Measurements from ENCODE around the gene RAI1. TPM values are rescaled to one million over a fixed set of nuclear protein-coding genes. Genes with fewer than 3 reads are reported as not detected.
"Not testable (repeated sequence)": the region's sequence is repeated elsewhere in the genome, so short reads cannot be mapped to it uniquely, and the experiment has no call there.

The RAI1 gene
- total RNA-seq, 1 donor from 2014 or later = 29.2 TPM

GRCh38 chr17:17636272-17636885, 44.9 kb upstream of the RAI1 start:
- intact Hi-C loops (cut with DNase I) = no loop called here
- Histone ChIP-seq H3K4me1 (no peaks in the 10 kb centered on the region), H3K4me3 (no peak overlapping the region), H3K27ac (no peak overlapping the region), H3K36me3 (no peaks in the 10 kb centered on the region), H3K27me3 (no peaks in the 10 kb centered on the region), H3K9me3 (no peaks in the 10 kb centered on the region)
- TF ChIP-seq POLR2A (IDR thresholded peaks at IDR 0.05) (no peak), POLR2AphosphoS5 (IDR thresholded peaks at IDR 0.05; ENCODE audit: insufficient read depth in 1 of 2, low read depth in 1 of 2) (no peak), CTCF (IDR thresholded peaks at IDR 0.05) (no peak)
- DNase-seq (ENCODE audit: extremely low spot score in 2 of 2) = no peak

GRCh38 chr17:17638467-17638866, 42.8 kb upstream of the RAI1 start:
- Histone ChIP-seq H3K27me3 (no peaks in the 10 kb centered on the region), H3K4me3 (no peak overlapping the region), H3K36me3 (no peaks in the 10 kb centered on the region), H3K4me1 (no peaks in the 10 kb centered on the region), H3K27ac (no peak overlapping the region), H3K9me3 (no peaks in the 10 kb centered on the region)
- intact Hi-C loops (cut with DNase I) = no loop called here
- DNase-seq (ENCODE audit: extremely low spot score in 2 of 2) = no peak
- no peak for TF ChIP-seq CTCF (IDR thresholded peaks at IDR 0.05)
- no peak for TF ChIP-seq POLR2AphosphoS5 (IDR thresholded peaks at IDR 0.05; ENCODE audit: insufficient read depth in 1 of 2, low read depth in 1 of 2)
- TF ChIP-seq POLR2A (IDR thresholded peaks at IDR 0.05) = no peak

GRCh38 chr17:17639661-17640270, 41.5 kb upstream of the RAI1 start:
- not testable (repeated sequence) for H3K4me1 ChIP-seq; H3K27me3 ChIP-seq; DNase-seq (ENCODE audit: extremely low spot score in 2 of 2); H3K4me3 ChIP-seq; H3K27ac ChIP-seq; H3K36me3 ChIP-seq; H3K9me3 ChIP-seq
- intact Hi-C loops (cut with DNase I) = loop anchor here (10.0 kb wide), 1 partner anchor 135 kb away; no protein-coding TSS in a partner anchor

GRCh38 chr17:17641621-17642409, 39.4 kb upstream of the RAI1 start:
- Histone ChIP-seq H3K27ac (no peak overlapping the region), H3K9me3 (no peaks in the 10 kb centered on the region), H3K27me3 (no peaks in the 10 kb centered on the region), H3K4me3 (no peak overlapping the region), H3K36me3 (no peaks in the 10 kb centered on the region), H3K4me1 (no peaks in the 10 kb centered on the region)
- no peak for TF ChIP-seq POLR2A (IDR thresholded peaks at IDR 0.05)
- TF ChIP-seq POLR2AphosphoS5 (IDR thresholded peaks at IDR 0.05; ENCODE audit: insufficient read depth in 1 of 2, low read depth in 1 of 2) = no peak
- TF ChIP-seq CTCF (IDR thresholded peaks at IDR 0.05) = peak; percentile 79 to 98 (median 97)
- intact Hi-C loops (cut with DNase I) = loop anchor here (2.0 to 10.0 kb wide), 2 partner anchors 137 to 287 kb away; no protein-coding TSS in a partner anchor
- DNase-seq (ENCODE audit: extremely low spot score in 2 of 2) = no peak

- not testable (repeated sequence) for DNase-seq (ENCODE audit: extremely low spot score in 2 of 2); H3K36me3 ChIP-seq; H3K9me3 ChIP-seq; H3K27ac ChIP-seq; H3K4me3 ChIP-seq; H3K4me1 ChIP-seq; H3K27me3 ChIP-seq
- intact Hi-C loops (cut with DNase I) = loop anchor here (10.0 kb wide), 1 partner anchor 140 kb away; no protein-coding TSS in a partner anchor
Observed at GRCh38 chr17:17645148-17645547, 36.1 kb upstream of the RAI1 start.
